ENCODE data around the gene DAP.

The DAP gene

GRCh38 chr5:10689391-10690081 lies 71.5 kb downstream of the DAP start:
- Histone ChIP-seq H4K91ac (ENCODE audit: low read depth, low read length) (peak overlapping the region; percentile 86), H3K18ac (ENCODE audit: low read length) (peak overlapping the region; percentile 80), H3K4me1 (ENCODE audit: control insufficient read depth in 1 of 2, insufficient read depth in 2 of 2, low read length in 2 of 2) (peaks cover 31 to 42% of the 10 kb centered on the region in 2 experiments), H3K79me1 (ENCODE audit: low read length) (peaks cover 33% of the 10 kb centered on the region), H2AFZ (ENCODE audit: insufficient read depth, low read length, poor library complexity) (no peak overlapping the region), H3K4me3 (ENCODE audit: low read depth, low read length) (no peak overlapping the region), H3K4ac (ENCODE audit: low read depth, low read length) (peak overlapping the region; percentile 61), H2BK120ac (ENCODE audit: insufficient read depth, low read length, poor library complexity) (peak overlapping the region; percentile 89), H3K36me3 (ENCODE audit: control insufficient read depth in 1 of 2, insufficient read depth in 2 of 2, low read length in 2 of 2) (peaks cover 1 to 3% of the 10 kb centered on the region in 2 experiments), H3K4me2 (ENCODE audit: low read length) (no peak overlapping the region), H3K14ac (ENCODE audit: low read length) (no peak overlapping the region), H3K27me3 (ENCODE audit: insufficient read depth, low read length) (no peaks in the 10 kb centered on the region), H3K27ac (ENCODE audit: low read depth, low read length) (peak overlapping the region; percentile 74), H3K9me3 (ENCODE audit: insufficient read depth, low read depth, low read length) (no peaks in the 10 kb centered on the region), H2AK5ac (ENCODE audit: low read length) (no peak overlapping the region), H2BK5ac (ENCODE audit: low read depth, low read length, poor library complexity) (peak overlapping the region; percentile 67), H3K79me2 (ENCODE audit: control insufficient read depth, insufficient read depth, low read length, poor library complexity) (peaks cover 5% of the 10 kb centered on the region), H2BK12ac (ENCODE audit: low read length) (peak overlapping the region; percentile 17), H4K8ac (ENCODE audit: low read depth, low read length) (peak overlapping the region; percentile 15), H3K9ac (ENCODE audit: low read length) (no peak overlapping the region), H4K12ac (ENCODE audit: low read depth, low read length) (no peak overlapping the region), H3K23ac (ENCODE audit: low read length) (no peak overlapping the region)
- no CpG with 5 or more reads among the region's 11 CpGs for WGBS (ENCODE audit: extremely low coverage, insufficient coverage, insufficient read length)
- no peak for DNase-seq

GRCh38 chr5:10688651-10689171 lies 72.3 kb downstream of the DAP start:
- Histone ChIP-seq H3K79me2 (ENCODE audit: control insufficient read depth, insufficient read depth, low read length, poor library complexity) (peaks cover 5% of the 10 kb centered on the region), H2BK12ac (ENCODE audit: low read length) (no peak overlapping the region), H3K9ac (ENCODE audit: low read length) (no peak overlapping the region), H4K8ac (ENCODE audit: low read depth, low read length) (no peak overlapping the region), H2AK5ac (ENCODE audit: low read length) (no peak overlapping the region), H2AFZ (ENCODE audit: insufficient read depth, low read length, poor library complexity) (no peak overlapping the region), H3K27me3 (ENCODE audit: insufficient read depth, low read length) (no peaks in the 10 kb centered on the region), H3K4me1 (ENCODE audit: control insufficient read depth in 1 of 2, insufficient read depth in 2 of 2, low read length in 2 of 2) (peaks cover 23 to 34% of the 10 kb centered on the region in 2 experiments), H4K91ac (ENCODE audit: low read depth, low read length) (no peak overlapping the region), H3K23ac (ENCODE audit: low read length) (no peak overlapping the region), H3K79me1 (ENCODE audit: low read length) (peaks cover 25% of the 10 kb centered on the region), H3K18ac (ENCODE audit: low read length) (peak overlapping the region; percentile 11), H3K4me2 (ENCODE audit: low read length) (no peak overlapping the region), H3K9me3 (ENCODE audit: insufficient read depth, low read depth, low read length) (no peaks in the 10 kb centered on the region), H4K12ac (ENCODE audit: low read depth, low read length) (no peak overlapping the region), H3K4me3 (ENCODE audit: low read depth, low read length) (no peak overlapping the region), H3K36me3 (ENCODE audit: control insufficient read depth in 1 of 2, insufficient read depth in 2 of 2, low read length in 2 of 2) (peaks cover under 1 to 1% of the 10 kb centered on the region in 2 experiments), H3K4ac (ENCODE audit: low read depth, low read length) (no peak overlapping the region), H2BK5ac (ENCODE audit: low read depth, low read length, poor library complexity) (no peak overlapping the region), H2BK120ac (ENCODE audit: insufficient read depth, low read length, poor library complexity) (no peak overlapping the region), H3K27ac (ENCODE audit: low read depth, low read length) (no peak overlapping the region), H3K14ac (ENCODE audit: low read length) (no peak overlapping the region)
- DNase-seq = no peak
- WGBS (ENCODE audit: extremely low coverage, insufficient coverage, insufficient read length) = no CpG with 5 or more reads among the region's 13 CpGs

DNA sequence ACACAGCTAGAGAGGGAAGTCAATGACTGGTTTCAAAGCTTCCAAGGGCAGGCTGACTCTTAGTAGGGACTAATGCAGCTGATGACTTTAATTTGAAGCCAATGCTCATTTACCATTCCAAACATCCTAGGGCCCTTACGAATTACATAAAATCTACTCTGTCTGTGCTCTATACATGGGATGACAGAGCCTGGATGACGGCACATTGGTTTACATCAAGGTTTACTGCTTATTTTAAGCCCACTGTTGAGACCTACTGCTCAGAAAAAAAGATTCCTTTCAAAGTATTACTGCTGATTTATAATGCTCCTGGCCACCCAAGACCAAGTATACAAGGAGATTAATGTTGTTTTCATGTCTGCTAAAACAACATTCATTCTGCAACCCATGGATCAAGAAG lies 74.1 kb downstream of the DAP start:
- H2BK12ac ChIP-seq (ENCODE audit: low read length) = no peak overlapping the region
- no peak overlapping the region for H2BK5ac ChIP-seq (ENCODE audit: low read depth, low read length, poor library complexity)
- no peak overlapping the region for H3K4ac ChIP-seq (ENCODE audit: low read depth, low read length)
- H3K18ac ChIP-seq (ENCODE audit: low read length) = no peak overlapping the region
- H3K9me3 ChIP-seq (ENCODE audit: insufficient read depth, low read depth, low read length) = no peaks in the 10 kb centered on the region
- H4K91ac ChIP-seq (ENCODE audit: low read depth, low read length) = no peak overlapping the region
- H2AFZ ChIP-seq (ENCODE audit: insufficient read depth, low read length, poor library complexity) = no peak overlapping the region
- H3K4me1 ChIP-seq (ENCODE audit: control insufficient read depth in 1 of 2, insufficient read depth in 2 of 2, low read length in 2 of 2) = peaks cover 11 to 20% of the 10 kb centered on the region in 2 experiments
- no peak overlapping the region for H2BK120ac ChIP-seq (ENCODE audit: insufficient read depth, low read length, poor library complexity)
- no peak overlapping the region for H3K27ac ChIP-seq (ENCODE audit: low read depth, low read length)
- H3K79me1 ChIP-seq (ENCODE audit: low read length) = peaks cover 12% of the 10 kb centered on the region
- no peak overlapping the region for H3K9ac ChIP-seq (ENCODE audit: low read length)
- peaks cover 18 to 19% of the 10 kb centered on the region in 2 experiments for H3K36me3 ChIP-seq (ENCODE audit: control insufficient read depth in 1 of 2, insufficient read depth in 2 of 2, low read length in 2 of 2)
- WGBS (ENCODE audit: extremely low coverage, insufficient coverage, insufficient read length) = no CpG with 5 or more reads among the region's 2 CpGs
- H4K8ac ChIP-seq (ENCODE audit: low read depth, low read length) = no peak overlapping the region
- H3K14ac ChIP-seq (ENCODE audit: low read length) = no peak overlapping the region
- H2AK5ac ChIP-seq (ENCODE audit: low read length) = no peak overlapping the region
- H3K23ac ChIP-seq (ENCODE audit: low read length) = no peak overlapping the region
- H4K12ac ChIP-seq (ENCODE audit: low read depth, low read length) = no peak overlapping the region
- DNase-seq = no peak
- H3K4me3 ChIP-seq (ENCODE audit: low read depth, low read length) = no peak overlapping the region
- H3K79me2 ChIP-seq (ENCODE audit: control insufficient read depth, insufficient read depth, low read length, poor library complexity) = no peaks in the 10 kb centered on the region
- no peaks in the 10 kb centered on the region for H3K27me3 ChIP-seq (ENCODE audit: insufficient read depth, low read length)
- H3K4me2 ChIP-seq (ENCODE audit: low read length) = no peak overlapping the region

GRCh38 chr5:10685115-10685521 lies 75.9 kb downstream of the DAP start:
- WGBS (ENCODE audit: extremely low coverage, insufficient coverage, insufficient read length) = no CpG with 5 or more reads among the region's 6 CpGs
- no peaks in the 10 kb centered on the region for H3K79me2 ChIP-seq (ENCODE audit: control insufficient read depth, insufficient read depth, low read length, poor library complexity)

More at GRCh38 chr5:10685115-10685521, 75.9 kb downstream of the DAP start:
- Histone ChIP-seq H3K9me3 (ENCODE audit: insufficient read depth, low read depth, low read length) (no peaks in the 10 kb centered on the region), H2BK12ac (ENCODE audit: low read length) (no peak overlapping the region), H3K4me3 (ENCODE audit: low read depth, low read length) (no peak overlapping the region), H3K18ac (ENCODE audit: low read length) (no peak overlapping the region), H4K12ac (ENCODE audit: low read depth, low read length) (no peak overlapping the region), H4K91ac (ENCODE audit: low read depth, low read length) (no peak overlapping the region), H3K9ac (ENCODE audit: low read length) (no peak overlapping the region), H4K8ac (ENCODE audit: low read depth, low read length) (no peak overlapping the region), H3K27ac (ENCODE audit: low read depth, low read length) (no peak overlapping the region), H3K4me1 (ENCODE audit: control insufficient read depth in 1 of 2, insufficient read depth in 2 of 2, low read length in 2 of 2) (peaks cover 11 to 12% of the 10 kb centered on the region in 2 experiments), H3K36me3 (ENCODE audit: control insufficient read depth in 1 of 2, insufficient read depth in 2 of 2, low read length in 2 of 2) (peaks cover 32 to 36% of the 10 kb centered on the region in 2 experiments), H2AFZ (ENCODE audit: insufficient read depth, low read length, poor library complexity) (no peak overlapping the region), H3K27me3 (ENCODE audit: insufficient read depth, low read length) (no peaks in the 10 kb centered on the region), H2BK5ac (ENCODE audit: low read depth, low read length, poor library complexity) (no peak overlapping the region), H3K23ac (ENCODE audit: low read length) (no peak overlapping the region), H3K4me2 (ENCODE audit: low read length) (no peak overlapping the region), H3K4ac (ENCODE audit: low read depth, low read length) (no peak overlapping the region), H3K79me1 (ENCODE audit: low read length) (peaks cover 10% of the 10 kb centered on the region), H2AK5ac (ENCODE audit: low read length) (no peak overlapping the region), H3K14ac (ENCODE audit: low read length) (no peak overlapping the region), H2BK120ac (ENCODE audit: insufficient read depth, low read length, poor library complexity) (no peak overlapping the region)
- no peak for DNase-seq

Measured in trophoblast cell (in vitro differentiated cells and primary cell).